ENCODE measurements around the gene USP48. TPM values are rescaled to one million over a fixed set of nuclear protein-coding genes. Genes with fewer than 3 reads are reported as not detected.

Gene USP48
- total RNA-seq, 1 donor from 2014 or later: 61.8 TPM

DNA sequence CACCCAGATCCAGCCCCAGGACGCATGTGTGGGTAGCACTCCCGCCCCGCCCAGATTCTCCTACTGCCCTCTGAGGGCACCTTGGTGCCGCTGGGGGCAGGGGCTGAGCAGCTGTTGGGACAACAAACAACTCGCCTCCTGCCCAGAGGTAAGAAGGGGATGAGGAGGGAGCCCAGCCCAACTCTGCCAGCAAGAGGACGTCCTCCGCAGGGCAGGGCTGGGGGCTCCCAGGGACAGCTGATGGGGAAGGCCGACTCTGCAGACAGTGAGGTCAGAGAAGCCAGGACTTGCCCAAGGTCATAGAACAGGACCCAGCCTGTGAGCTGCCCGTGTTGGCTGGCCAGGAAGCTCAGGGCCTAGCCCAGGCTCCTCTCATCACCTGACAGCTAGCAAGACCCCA, 132.5 kb downstream of the USP48 start:
- Mint-ChIP-seq H3K4me1 (peaks cover 35% of the 10 kb centered on the region), H3K36me3 (ENCODE audit: low read depth) (no peaks in the 10 kb centered on the region), H3K4me3 (peak overlapping the region; percentile 93), H3K9me3 (no peaks in the 10 kb centered on the region), H3K27me3 (ENCODE audit: low read depth) (peaks cover 27% of the 10 kb centered on the region), H3K27ac (ENCODE audit: unreplicated experiment) (no peak overlapping the region)
- DNase-seq (ENCODE audit: low read depth, low spot score): no peak
- TF ChIP-seq, protein P1, sequence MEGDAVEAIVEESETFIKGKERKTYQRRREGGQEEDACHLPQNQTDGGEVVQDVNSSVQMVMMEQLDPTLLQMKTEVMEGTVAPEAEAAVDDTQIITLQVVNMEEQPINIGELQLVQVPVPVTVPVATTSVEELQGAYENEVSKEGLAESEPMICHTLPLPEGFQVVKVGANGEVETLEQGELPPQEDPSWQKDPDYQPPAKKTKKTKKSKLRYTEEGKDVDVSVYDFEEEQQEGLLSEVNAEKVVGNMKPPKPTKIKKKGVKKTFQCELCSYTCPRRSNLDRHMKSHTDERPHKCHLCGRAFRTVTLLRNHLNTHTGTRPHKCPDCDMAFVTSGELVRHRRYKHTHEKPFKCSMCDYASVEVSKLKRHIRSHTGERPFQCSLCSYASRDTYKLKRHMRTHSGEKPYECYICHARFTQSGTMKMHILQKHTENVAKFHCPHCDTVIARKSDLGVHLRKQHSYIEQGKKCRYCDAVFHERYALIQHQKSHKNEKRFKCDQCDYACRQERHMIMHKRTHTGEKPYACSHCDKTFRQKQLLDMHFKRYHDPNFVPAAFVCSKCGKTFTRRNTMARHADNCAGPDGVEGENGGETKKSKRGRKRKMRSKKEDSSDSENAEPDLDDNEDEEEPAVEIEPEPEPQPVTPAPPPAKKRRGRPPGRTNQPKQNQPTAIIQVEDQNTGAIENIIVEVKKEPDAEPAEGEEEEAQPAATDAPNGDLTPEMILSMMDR (conservative IDR thresholded peaks at IDR 0.05): no peak

DNA sequence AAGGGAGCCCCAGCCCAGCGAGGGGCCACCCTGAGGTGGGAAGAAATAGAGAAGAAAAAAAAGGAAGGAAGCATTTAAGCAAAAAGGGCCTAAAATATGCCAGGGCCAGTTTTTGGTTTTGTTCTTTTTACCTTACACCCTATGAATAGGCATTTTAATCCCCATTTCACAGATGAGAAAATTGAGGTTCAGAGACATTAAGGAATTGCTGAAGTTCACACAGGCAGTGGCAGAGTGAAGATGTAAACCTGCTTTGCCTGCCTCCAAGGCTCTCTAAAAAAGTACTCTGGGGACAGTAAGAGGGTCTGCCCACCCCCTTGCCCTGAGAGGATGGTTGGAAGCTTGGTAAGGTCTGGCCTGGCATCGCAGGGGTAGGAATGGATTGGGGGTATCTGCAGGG, 133.6 kb downstream of the USP48 start:
- TF ChIP-seq, protein P1 (conservative IDR thresholded peaks at IDR 0.05): no peak
- DNase-seq (ENCODE audit: low read depth, low spot score): no peak
- H3K27ac Mint-ChIP-seq (ENCODE audit: unreplicated experiment): no peak overlapping the region
- H3K4me3 Mint-ChIP-seq: peak overlapping the region; percentile 41
- peaks cover 33% of the 10 kb centered on the region for H3K4me1 Mint-ChIP-seq
- H3K36me3 Mint-ChIP-seq (ENCODE audit: low read depth): no peaks in the 10 kb centered on the region
- peaks cover 27% of the 10 kb centered on the region for H3K27me3 Mint-ChIP-seq (ENCODE audit: low read depth)
- no peaks in the 10 kb centered on the region for H3K9me3 Mint-ChIP-seq

DNA sequence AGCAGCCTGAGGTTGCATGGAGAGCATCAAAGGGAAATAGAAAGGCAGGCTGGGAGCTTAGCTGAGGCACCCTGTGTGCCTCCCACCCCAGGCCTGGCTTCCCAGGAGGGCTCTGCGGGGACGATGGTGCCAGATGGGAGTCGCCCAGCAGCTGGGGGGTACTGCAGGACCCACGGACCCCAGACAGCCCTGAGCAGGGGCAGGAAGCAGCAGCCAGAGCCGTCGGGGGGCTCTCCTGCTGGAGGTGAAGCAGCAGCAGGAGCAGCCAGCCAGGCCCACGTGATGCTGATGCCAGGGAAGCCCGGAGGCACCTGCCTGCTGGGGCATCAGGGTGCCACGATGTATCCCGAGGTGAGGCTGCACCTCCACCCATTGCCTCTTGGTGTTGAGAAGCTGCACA, 134.2 kb downstream of the USP48 start:
- no peak overlapping the region for H3K27ac Mint-ChIP-seq (ENCODE audit: unreplicated experiment)
- no peaks in the 10 kb centered on the region for H3K36me3 Mint-ChIP-seq (ENCODE audit: low read depth)
- DNase-seq (ENCODE audit: low read depth, low spot score): no peak
- no peaks in the 10 kb centered on the region for H3K9me3 Mint-ChIP-seq
- TF ChIP-seq, protein P1 (conservative IDR thresholded peaks at IDR 0.05): no peak
- H3K27me3 Mint-ChIP-seq (ENCODE audit: low read depth): peaks cover 27% of the 10 kb centered on the region
- H3K4me1 Mint-ChIP-seq: peaks cover 29% of the 10 kb centered on the region
- no peak overlapping the region for H3K4me3 Mint-ChIP-seq

DNA sequence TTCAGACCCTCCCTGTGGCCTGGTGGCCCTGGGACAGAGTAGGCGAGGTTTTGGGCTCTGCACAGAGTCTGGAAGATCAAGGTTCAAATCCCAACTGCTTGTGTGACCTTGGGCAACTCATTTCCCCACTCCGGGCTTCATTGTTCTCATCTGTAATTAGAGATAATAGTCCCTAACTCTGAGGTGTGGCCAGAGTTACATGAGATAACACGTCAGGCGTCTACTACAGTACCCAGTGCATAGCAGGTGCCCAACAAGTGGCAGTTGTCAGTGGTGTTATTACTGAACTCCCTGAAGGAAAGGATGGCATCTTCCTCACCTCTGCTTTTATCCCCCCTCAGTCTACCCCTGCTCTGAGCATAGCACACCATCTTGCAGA, 134.6 kb downstream of the USP48 start:
- Mint-ChIP-seq H3K27me3 (ENCODE audit: low read depth) (peaks cover 25% of the 10 kb centered on the region), H3K27ac (ENCODE audit: unreplicated experiment) (no peak overlapping the region), H3K4me1 (peaks cover 26% of the 10 kb centered on the region), H3K4me3 (no peak overlapping the region), H3K9me3 (no peaks in the 10 kb centered on the region), H3K36me3 (ENCODE audit: low read depth) (no peaks in the 10 kb centered on the region)
- no peak for DNase-seq (ENCODE audit: low read depth, low spot score)
- TF ChIP-seq, protein P1 (conservative IDR thresholded peaks at IDR 0.05): no peak

DNA sequence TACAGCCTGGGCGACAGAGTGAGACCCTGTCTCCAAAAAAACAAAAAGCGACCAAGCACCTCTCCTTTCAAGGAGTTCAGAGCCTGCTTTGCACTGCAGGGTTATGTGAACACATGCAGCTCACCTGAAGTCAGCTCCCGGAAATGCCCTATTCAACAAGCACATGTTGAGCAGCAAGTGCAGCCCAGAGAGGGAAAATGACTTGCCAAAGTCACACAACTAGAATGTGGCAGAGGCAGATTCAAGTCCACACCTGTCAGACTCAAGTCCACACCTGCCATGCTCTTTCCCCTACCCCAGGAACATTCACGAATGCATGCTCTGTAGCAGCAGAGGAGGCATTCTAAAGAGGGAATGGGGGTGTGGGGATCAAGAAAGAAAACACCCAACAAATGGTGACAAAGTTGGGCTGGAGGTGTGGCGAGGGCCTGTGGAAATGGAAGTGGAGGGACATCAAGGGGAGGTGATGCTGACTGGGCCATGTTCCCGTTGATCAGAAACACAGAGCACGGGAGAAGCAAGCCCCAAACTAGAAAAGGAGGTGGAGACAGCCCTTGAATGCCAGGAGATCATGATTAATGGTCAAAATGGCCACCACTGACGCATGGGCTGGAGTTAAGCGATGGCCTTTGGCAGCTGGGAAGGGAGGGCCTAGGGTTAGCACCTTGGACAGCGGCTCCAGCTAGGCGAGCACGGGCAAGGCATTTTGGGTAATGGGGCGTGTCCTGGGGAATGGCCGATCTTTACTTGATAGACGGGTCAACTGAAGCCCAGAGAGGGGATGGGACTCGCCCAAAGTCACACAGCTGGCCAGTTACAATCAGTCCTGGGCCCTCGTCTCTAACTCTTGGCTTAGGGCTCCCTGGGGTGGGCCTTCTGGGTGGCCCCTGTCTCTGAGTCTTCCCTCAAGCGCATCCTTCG, 135.3 kb downstream of the USP48 start:
- H3K9me3 Mint-ChIP-seq: no peaks in the 10 kb centered on the region
- H3K36me3 Mint-ChIP-seq (ENCODE audit: low read depth): no peaks in the 10 kb centered on the region

More for the DNA sequence above, 135.3 kb downstream of the USP48 start:
- DNase-seq (ENCODE audit: low read depth, low spot score): peak; percentile 79
- peaks cover 22% of the 10 kb centered on the region for H3K4me1 Mint-ChIP-seq
- H3K27ac Mint-ChIP-seq (ENCODE audit: unreplicated experiment): no peak overlapping the region
- H3K27me3 Mint-ChIP-seq (ENCODE audit: low read depth): peaks cover 18% of the 10 kb centered on the region
- TF ChIP-seq, protein P1 (conservative IDR thresholded peaks at IDR 0.05): no peak
- H3K4me3 Mint-ChIP-seq: peak overlapping the region; percentile 79

Data from neural crest cell (in vitro differentiated cells).